Activated CD4-positive, alpha-beta T cell treated with anti-CD3 and anti-CD28 coated beads for 4 hours (primary cell): ENCODE results near the gene ZDHHC7.

Experiments used
- DNase-seq, 2 donors: peaks; one replicate each; pipeline ENCODE4 v3.0.0-alpha.2; 2020

Gene ZDHHC7

DNA sequence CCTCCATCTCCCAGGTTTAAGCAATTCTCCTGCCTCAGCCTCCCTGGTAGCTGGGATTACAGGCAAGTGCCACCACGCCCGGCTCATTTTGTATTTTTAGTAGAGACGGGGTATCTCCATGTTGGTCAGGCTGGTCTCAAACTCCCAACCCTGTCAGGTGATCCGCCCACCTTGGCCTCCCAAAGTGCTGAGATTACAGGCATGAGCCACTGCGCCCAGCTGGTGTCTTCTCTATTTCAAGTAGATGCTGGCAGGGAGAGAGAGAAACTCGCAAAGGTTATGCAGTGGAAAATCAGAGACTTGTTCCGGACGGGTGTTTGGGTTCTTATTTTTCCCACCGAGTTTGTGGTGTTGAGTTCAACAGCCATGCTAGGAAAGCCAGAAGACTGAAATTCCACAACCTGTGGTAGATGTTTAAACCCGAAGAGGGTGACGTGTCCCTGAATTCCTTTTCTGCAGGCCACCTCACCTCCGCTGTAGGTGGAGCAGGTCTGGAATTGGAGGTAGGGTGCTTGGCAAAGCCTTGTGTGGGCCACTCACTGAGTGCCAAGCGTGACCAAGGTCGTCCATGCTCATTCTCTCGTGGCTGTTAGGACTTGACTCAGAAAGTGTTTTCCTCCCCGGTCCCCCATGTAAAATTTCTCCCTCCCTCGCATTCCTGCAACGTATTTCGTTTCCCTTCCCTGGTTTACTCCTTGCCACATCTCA is 7.3 kb upstream of the ZDHHC7 start:
- DNase-seq: no peak

- no peak for DNase-seq
Measured at GRCh38 chr16:85017633-85018032, 6.3 kb upstream of the ZDHHC7 start.

- no peak for DNase-seq
Measured at GRCh38 chr16:85017151-85017550, 5.8 kb upstream of the ZDHHC7 start.

DNA sequence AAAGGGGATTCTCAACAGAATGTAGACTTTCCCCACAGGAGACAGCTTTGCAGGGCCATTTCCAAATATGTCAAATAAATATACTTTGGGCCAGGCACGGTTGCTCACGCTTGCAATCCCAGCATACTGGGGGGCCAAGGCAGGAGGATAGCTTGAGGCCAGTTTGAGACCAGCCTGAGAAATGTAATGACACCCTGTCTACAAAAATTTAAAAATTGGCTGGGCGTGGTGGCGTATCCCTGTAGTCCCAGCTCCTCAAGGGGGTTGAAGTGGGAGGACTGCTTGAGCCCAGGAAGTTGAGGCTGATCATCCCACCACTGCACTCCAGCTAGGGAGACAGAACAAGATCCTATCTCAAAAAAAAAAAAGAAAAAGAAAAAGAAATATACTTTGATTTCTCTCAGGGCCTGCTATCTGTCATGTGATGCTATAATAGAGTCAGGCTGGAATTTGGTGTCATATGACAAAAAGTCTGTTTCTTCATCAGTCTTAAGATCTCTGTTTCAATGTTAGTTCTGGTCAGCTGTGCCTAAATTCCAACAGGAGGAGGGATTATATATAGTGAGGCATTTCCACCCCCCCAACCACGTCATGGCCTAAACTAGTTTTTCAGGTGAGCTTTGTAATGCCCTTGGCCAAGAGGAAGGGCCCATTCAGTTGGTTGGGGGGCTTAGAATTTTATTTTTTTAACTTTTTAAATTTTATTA is 4.3 kb upstream of the ZDHHC7 start:
- no peak for DNase-seq

DNA sequence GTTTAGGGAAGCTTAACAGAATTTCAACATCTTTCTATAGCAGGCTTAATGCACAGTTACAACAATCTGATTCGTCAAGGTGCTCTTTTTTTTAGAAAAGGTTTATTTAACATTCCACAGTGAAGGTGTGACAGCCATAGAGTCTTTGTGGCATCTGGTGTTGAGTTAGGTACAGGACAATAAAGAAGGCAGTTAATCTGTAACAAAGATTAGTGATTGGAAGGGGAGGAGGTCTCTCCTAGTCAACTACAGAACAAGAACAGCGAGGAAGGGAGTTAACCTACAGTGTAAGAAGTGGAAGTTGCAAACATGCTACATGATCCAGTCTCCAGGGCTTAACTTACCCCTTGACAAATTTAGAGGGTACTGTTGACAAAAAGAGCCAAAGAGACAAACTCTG is 3.0 kb upstream of the ZDHHC7 start:
- DNase-seq: no peak

- DNase-seq: no peak
Measured at GRCh38 chr16:85011846-85012284, 530 bp upstream of the ZDHHC7 start.

- DNase-seq: no peak
Measured at GRCh38 chr16:85010446-85010930, 847 bp downstream of the ZDHHC7 start.

GRCh38 chr16:85008271-85008670 is 3.1 kb downstream of the ZDHHC7 start:
- DNase-seq: no peak

GRCh38 chr16:85007496-85008214 is 3.7 kb downstream of the ZDHHC7 start:
- no peak for DNase-seq

GRCh38 chr16:85006639-85007038 is 4.7 kb downstream of the ZDHHC7 start:
- DNase-seq: no peak

- DNase-seq: no peak
Measured at GRCh38 chr16:85005285-85006069, 5.9 kb downstream of the ZDHHC7 start.

DNA sequence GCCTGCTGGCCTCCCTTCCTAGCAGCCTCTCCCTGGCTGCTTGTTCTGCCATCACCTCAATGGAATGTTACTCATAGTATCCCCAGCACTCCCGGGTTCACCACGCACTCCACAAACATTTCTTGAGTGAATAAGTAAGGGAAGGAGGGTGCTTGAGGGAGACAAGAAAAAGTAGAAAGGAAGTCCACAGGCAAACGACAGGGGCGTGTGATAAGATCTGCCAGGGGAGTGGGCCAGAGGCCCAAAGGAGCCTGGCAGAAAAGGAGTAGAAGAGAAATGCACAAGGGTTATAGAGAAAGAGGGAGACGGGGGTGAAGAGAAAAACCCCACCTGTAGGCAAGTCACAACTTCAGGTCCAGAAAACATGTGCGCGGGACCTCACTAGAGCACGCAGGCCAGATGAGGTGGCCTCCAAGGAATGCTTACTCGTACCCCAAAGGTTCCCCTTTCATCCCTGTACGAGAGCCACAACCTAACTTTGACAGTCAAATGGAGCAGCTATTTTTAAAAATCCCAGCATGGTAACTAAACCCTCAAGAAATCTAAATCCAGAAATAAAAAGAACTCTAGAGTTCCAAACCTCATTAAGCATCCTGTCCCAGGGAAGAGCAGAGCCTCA is 6.6 kb downstream of the ZDHHC7 start:
- DNase-seq: no peak

GRCh38 chr16:85003725-85004586 is 7.4 kb downstream of the ZDHHC7 start:
- DNase-seq: no peak

DNA sequence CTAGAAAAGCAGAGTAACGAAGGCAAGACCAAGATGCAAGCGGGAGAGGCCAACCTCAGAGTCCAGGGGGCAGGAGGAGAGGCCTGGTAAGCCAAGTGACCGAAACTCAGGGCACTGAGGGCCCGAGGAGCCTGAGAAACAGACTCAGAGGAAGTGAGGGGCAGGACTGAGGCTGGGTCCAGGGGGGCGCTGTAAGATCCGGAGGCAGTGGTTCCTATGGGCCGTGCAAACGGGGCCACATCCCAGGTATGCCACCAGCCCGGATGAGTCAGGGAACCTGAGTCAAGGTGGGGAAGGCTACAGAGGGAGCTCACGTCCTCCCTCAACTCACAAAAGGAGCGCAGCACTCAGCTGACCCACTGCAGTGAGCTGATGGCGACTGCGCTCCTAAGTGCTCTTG is 8.3 kb downstream of the ZDHHC7 start:
- no peak for DNase-seq

GRCh38 chr16:85002608-85003007 is 8.7 kb downstream of the ZDHHC7 start:
- DNase-seq: no peak

DNA sequence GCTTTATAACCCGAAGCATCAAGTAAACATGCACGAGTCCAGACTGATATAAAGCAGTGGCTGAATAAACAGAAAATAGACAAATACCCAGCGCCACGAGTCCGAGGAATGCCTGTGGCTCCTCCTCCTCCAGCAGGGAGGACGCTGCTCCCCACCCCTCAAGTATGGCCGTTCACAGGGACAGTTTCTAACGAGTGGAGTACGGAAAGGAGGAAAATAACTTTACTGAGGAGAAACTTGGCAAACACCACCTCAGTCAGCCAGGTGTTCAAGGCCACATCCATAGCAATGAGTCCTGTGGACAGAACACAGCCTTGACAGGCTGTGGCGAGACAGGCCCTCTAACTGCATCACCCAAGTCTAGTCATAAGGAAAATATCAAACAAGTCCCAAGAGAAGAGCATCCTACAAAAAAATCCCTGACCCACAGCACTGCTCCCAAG is 9.2 kb downstream of the ZDHHC7 start:
- DNase-seq: no peak

GRCh38 chr16:84999857-85000480 is 11.4 kb downstream of the ZDHHC7 start:
- no peak for DNase-seq

- DNase-seq: no peak
Measured at GRCh38 chr16:84999200-84999599, 12.1 kb downstream of the ZDHHC7 start.

- DNase-seq: no peak
Measured at GRCh38 chr16:84996365-84996764, 15.0 kb downstream of the ZDHHC7 start.

- no peak for DNase-seq
Measured at GRCh38 chr16:84995663-84996062, 15.7 kb downstream of the ZDHHC7 start.

DNA sequence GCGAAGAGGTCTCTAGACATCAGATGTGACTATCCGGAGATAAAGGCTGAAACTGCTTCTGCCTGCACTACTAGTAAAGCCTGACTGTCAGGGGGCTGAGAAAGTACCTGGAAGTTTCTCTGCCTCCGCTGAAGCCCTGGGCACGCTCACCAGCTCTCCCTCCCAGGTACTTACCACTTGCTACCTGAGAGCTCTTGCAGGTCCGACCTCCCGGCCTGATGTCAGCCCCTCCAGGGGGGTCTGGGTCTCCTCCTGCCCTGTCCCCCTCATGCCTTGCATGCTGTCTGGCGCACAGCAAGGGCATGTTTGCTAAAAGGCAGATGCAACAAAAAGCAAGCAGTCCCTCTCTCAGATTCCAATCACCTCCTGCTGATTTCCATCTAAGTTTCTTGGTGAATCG is 17.4 kb downstream of the ZDHHC7 start:
- DNase-seq: no peak
